SK-N-SH (cell line): Measurements from ENCODE around the gene PRRC2A. TPM values are rescaled to one million over a fixed set of nuclear protein-coding genes. Genes with fewer than 3 reads are reported as not detected.

Experiments used
- CTCF ChIA-PET: fragments of 300-600, 350-600 bp; formaldehyde crosslinking; extraction: SDS; loops from one replicate; lab custom pipeline; 2021; lab: Yijun Ruan, JAX
- POLR2A ChIA-PET: fragments of 350-600 bp; sonication (Branson Sonifier 250); formaldehyde crosslinking; extraction: SDS; loops from one replicate; lab custom pipeline; 2020; ENCODE audit warnings: antibody characterized with exemption, inconsistent platforms; lab: Yijun Ruan, JAX
- DNase-seq: peaks from one replicate; pipeline ENCODE4 v3.0.0; 2012
- H2AFZ ChIP-seq: fragments of 200-600 bp; sonication (generic); 2 replicates; pipeline ENCODE4 v1.8.1; 2016; ENCODE audit warnings: antibody characterized with exemption, mild to moderate bottlenecking, low read depth
- H3F3A ChIP-seq: fragments of 200-600 bp; sonication (generic); replicated peaks from 2 replicates; pipeline ENCODE3; 2016; ENCODE audit warnings: antibody characterized with exemption, mild to moderate bottlenecking; ENCODE audit not compliant: insufficient read depth
- H3K27ac ChIP-seq, 2 experiments: fragments of 200-500 bp in 1 of 2; fragments of 200-600 bp in 1 of 2; sonication (Bioruptor generic) in 1 of 2; sonication (generic), shearing (Covaris generic) in 1 of 2; 2 replicates each; pipeline versions ENCODE4 v1.5.1 to v1.6.1; 2014 to 2016; ENCODE audit warnings: low read depth in 2 of 2, inconsistent platforms in 1 of 2, low read length in 1 of 2, mild to moderate bottlenecking in 1 of 2, mixed read lengths in 1 of 2
- H3K27me3 ChIP-seq: fragments of 200-600 bp; sonication (generic), shearing (Covaris generic); 2 replicates; pipeline ENCODE4 v1.6.1; 2016; ENCODE audit warnings: mixed run types; ENCODE audit not compliant: insufficient read depth
- H3K36me3 ChIP-seq, 2 experiments: fragments of 200-500 bp in 1 of 2; fragments of 200-600 bp in 1 of 2; sonication (Bioruptor generic) in 1 of 2; sonication (generic) in 1 of 2; replicated peaks in 1 of 2; 2 replicates each; pipeline versions ENCODE3 to v1.5.1; 2014 to 2016; ENCODE audit warnings: low read length in 1 of 2, mild to moderate bottlenecking in 1 of 2; ENCODE audit not compliant: insufficient read depth in 2 of 2, control insufficient read depth in 1 of 2
- H3K4me1 ChIP-seq, 2 experiments: fragments of 200-500 bp in 1 of 2; fragments of 200-600 bp in 1 of 2; sonication (Bioruptor generic) in 1 of 2; sonication (generic), shearing (Covaris generic) in 1 of 2; 2 replicates each; pipeline versions ENCODE4 v1.5.1 to v1.6.1; 2014 to 2016; ENCODE audit warnings: low read depth in 1 of 2, low read length in 1 of 2, mixed run types in 1 of 2; ENCODE audit not compliant: insufficient read depth in 2 of 2, control insufficient read depth in 1 of 2
- H3K4me2 ChIP-seq: fragments of 200-600 bp; sonication (generic), shearing (Covaris generic); 2 replicates; pipeline ENCODE4 v1.6.1; 2017; ENCODE audit warnings: mixed run types
- H3K4me3 ChIP-seq, 2 experiments: fragments of 200-500 bp in 1 of 2; fragments of 200-600 bp in 1 of 2; sonication (Bioruptor generic) in 1 of 2; sonication (generic), shearing (Covaris generic) in 1 of 2; 2 replicates each; pipeline versions ENCODE4 v1.5.1 to v1.8.1; 2014 to 2016; ENCODE audit warnings: low read depth in 2 of 2, inconsistent platforms in 1 of 2, low read length in 1 of 2, mild to moderate bottlenecking in 1 of 2, mixed read lengths in 1 of 2, moderate library complexity in 1 of 2
- H3K79me2 ChIP-seq: fragments of 200-600 bp; sonication (generic); 2 replicates; pipeline ENCODE4 v1.8.1; 2017; ENCODE audit warnings: mild to moderate bottlenecking; ENCODE audit not compliant: insufficient read depth
- H3K9ac ChIP-seq: fragments of 200-600 bp; sonication (generic); 2 replicates; pipeline ENCODE4 v1.6.1; 2017; ENCODE audit warnings: mixed run types
- H3K9me2 ChIP-seq: fragments of 200-600 bp; sonication (generic); 2 replicates; pipeline ENCODE4 v1.6.1; 2017; ENCODE audit warnings: mixed run types
- H3K9me3 ChIP-seq: fragments of 200-600 bp; sonication (generic); 2 replicates; pipeline ENCODE4 v1.6.1; 2017; ENCODE audit warnings: mixed run types, mild to moderate bottlenecking, moderate library complexity
- H4K20me1 ChIP-seq: fragments of 200-600 bp; sonication (generic); 2 replicates; pipeline ENCODE4 v1.6.1; 2017; ENCODE audit warnings: mild to moderate bottlenecking, mixed run types; ENCODE audit not compliant: insufficient read depth
- CTCF ChIP-seq: fragments of 200-600 bp; sonication (generic); IDR thresholded peaks from 2 replicates; pipeline ENCODE4 v1.6.1; 2017; ENCODE audit warnings: antibody characterized with exemption, mild to moderate bottlenecking, moderate library complexity
- EZH2phosphoT487 ChIP-seq: fragments of 200-600 bp; sonication (generic); IDR thresholded peaks from 2 replicates; pipeline ENCODE4 v1.6.1; 2017; ENCODE audit warnings: low read depth, mixed run types, mild to moderate bottlenecking, antibody characterized with exemption, moderate library complexity, borderline replicate concordance
- FOXJ3 ChIP-seq: sonication (generic); formaldehyde crosslinking; IDR thresholded peaks from 2 replicates; pipeline ENCODE4 v1.5.1; 2020; ENCODE audit warnings: mild to moderate bottlenecking, missing genetic modification reagents
- FOXM1 ChIP-seq: IDR thresholded peaks from 2 replicates; pipeline ENCODE4 v1.4.0; 2012; ENCODE audit warnings: low read depth, mild to moderate bottlenecking
- GABPA ChIP-seq: IDR thresholded peaks from 2 replicates; pipeline ENCODE4 v1.4.0; 2012; ENCODE audit warnings: low read depth, mild to moderate bottlenecking
- IRF3 ChIP-seq: fragments of 150-350 bp; IDR thresholded peaks from 2 replicates; pipeline ENCODE4 v1.6.1; 2016; ENCODE audit warnings: mild to moderate bottlenecking, low read depth, low read length
- MAX ChIP-seq: IDR thresholded peaks from 2 replicates; pipeline ENCODE4 v1.4.0; 2012; ENCODE audit warnings: low read depth
- MEF2A ChIP-seq: IDR thresholded peaks from 2 replicates; pipeline ENCODE4 v1.4.0; 2012; ENCODE audit warnings: low read depth, borderline replicate concordance
- NFIC ChIP-seq: IDR thresholded peaks from 2 replicates; pipeline ENCODE4 v1.4.0; 2012; ENCODE audit warnings: borderline replicate concordance
- NRF1 ChIP-seq: IDR thresholded peaks from 2 replicates; pipeline ENCODE4 v1.6.1; 2012; ENCODE audit warnings: low read depth, mild to moderate bottlenecking, low read length
- RCOR1 ChIP-seq: fragments of 150-350 bp; IDR thresholded peaks from 2 replicates; pipeline ENCODE4 v1.6.1; 2017; ENCODE audit warnings: antibody characterized with exemption, low read length
- RXRA ChIP-seq: IDR thresholded peaks from 2 replicates; pipeline ENCODE4 v1.4.0; 2012; ENCODE audit warnings: low read depth, mild to moderate bottlenecking, borderline replicate concordance
- SMC3 ChIP-seq: IDR thresholded peaks from 2 replicates; pipeline ENCODE4 v1.6.1; 2012; ENCODE audit warnings: low read depth, low read length, improper control_type of control experiment
- TAF1 ChIP-seq: IDR thresholded peaks from 2 replicates; pipeline ENCODE4 v1.6.1; 2012; ENCODE audit warnings: low read depth, mild to moderate bottlenecking, low read length, moderate library complexity, borderline replicate concordance
- TEAD4 ChIP-seq: IDR thresholded peaks from 2 replicates; pipeline ENCODE4 v1.4.0; 2012; ENCODE audit warnings: mild to moderate bottlenecking, borderline replicate concordance; ENCODE audit not compliant: insufficient read depth
- WGBS: methylation state at CpG from one replicate; pipeline ENCODE4 v1.1.6; 2017; ENCODE audit warnings: low lambda C conversion rate; 5-methylcytosine and 5-hydroxymethylcytosine counted together
- polyA plus RNA-seq, 3 experiments: library from polyadenylated mRNA; depleted of rRNA; stranded (reverse); fragments of >200 nt; gene quantifications; 2 replicates each; pipeline ENCODE4 v1.2.3, GENCODE V29; 2012

PRRC2A gene
- polyA plus RNA-seq, 1 of the 3 experiments (the other 2 are of a cell fraction) = 76.1 TPM

GRCh38 chr6:31575335-31575901 is 45.1 kb upstream of the PRRC2A start, which contains the start of gene TNF:
TSS of gene TNF (plus strand) at chr6:31575565. CDS start at chr6:31575742, 177 bp downstream.
- DNase-seq = no peak
- Histone ChIP-seq H3K79me2 (no peaks in the 10 kb centered on the region), H3K4me1 (peaks cover 0 to 2% of the 10 kb centered on the region in 2 experiments; a peak in 1 of 4 replicates), H3K9me3 (no peaks in the 10 kb centered on the region; the same call in 1 of the 2 replicates), H4K20me1 (no peaks in the 10 kb centered on the region), H3K36me3 (no peaks in the 10 kb centered on the region), H3K9ac (no peak within 1 kb of the TSS), H3K4me3 (no peak within 1 kb of the TSS), H3K4me2 (no peak within 1 kb of the TSS), H3K27me3 (no peaks in the 10 kb centered on the region), H2AFZ (no peak within 1 kb of the TSS), H3K9me2 (no peaks in the 10 kb centered on the region), H3K27ac (no peak within 1 kb of the TSS), H3F3A (peaks cover under 1% of the 10 kb centered on the region)
- POLR2A ChIA-PET = no interaction called here
- WGBS = 81% methylated on average over 11 of the region's 19 CpGs
- TF ChIP-seq MEF2A (no peak), FOXM1 (no peak), RCOR1 (no peak), GABPA (no peak), RXRA (no peak), TAF1 (no peak), MAX (no peak), TEAD4 (no peak), NRF1 (no peak), FOXJ3 (no peak), SMC3 (no peak), EZH2phosphoT487 (no peak), IRF3 (no peak), NFIC (no peak), CTCF (no peak)
- CTCF ChIA-PET = interaction anchor here (1.2 to 17.6 kb wide), 4 partner anchors 10 to 28 kb away, joined by 3 to 312 read pairs (median 14); partner anchors contain the start of genes ATP6V1G2, LST1 and NFKBIL1
